T-helper 17 cell (primary cell): ENCODE measurements around the gene TGIF2. TPM values are rescaled to one million over a fixed set of nuclear protein-coding genes. Genes with fewer than 3 reads are reported as not detected.

Source experiments
- ATAC-seq: fragments of 150-1000 bp; cut with Tn5 transposase; 2 replicates; pipeline ENCODE4 v1.10.0; 2021; ENCODE audit warnings: mild to moderate bottlenecking, moderate library complexity
- DNase-seq, 3 donors: peaks; one replicate each; pipeline versions ENCODE4 v3.0.0 to v3.0.0-alpha.2; 2020 to 2021
- H3K9me3 ChIP-seq: one replicate; pipeline ENCODE4 v1.7.0; 2013; ENCODE audit warnings: low read length, mild to moderate bottlenecking; ENCODE audit not compliant: control insufficient read depth, poor library complexity, severe bottlenecking
- H3K27ac Mint-ChIP-seq: one replicate; pipeline ENCODE4 v1.8.0; 2022; ENCODE audit warnings: mild to moderate bottlenecking, moderate library complexity, mixed read lengths
- H3K27me3 Mint-ChIP-seq: one replicate; pipeline ENCODE4 v1.8.0; 2022; ENCODE audit warnings: mixed read lengths
- H3K36me3 Mint-ChIP-seq: one replicate; pipeline ENCODE4 v1.8.0; 2022; ENCODE audit warnings: low read depth, mixed read lengths
- H3K4me1 Mint-ChIP-seq: one replicate; pipeline ENCODE4 v1.8.0; 2022; ENCODE audit warnings: mild to moderate bottlenecking, mixed read lengths
- H3K4me3 Mint-ChIP-seq: one replicate; pipeline ENCODE4 v1.8.0; 2022; ENCODE audit warnings: mild to moderate bottlenecking, moderate library complexity, mixed read lengths
- total RNA-seq, 4 donors: library from RNA in 2 of 4; stranded (reverse) in 2 of 4; gene quantifications; one replicate each; pipeline ENCODE4 v1.2.3 and lab custom pipeline; 2022 to 2026

The TGIF2 gene
- total RNA-seq, 2 donors from 2014 or later = 32.8 to 38.5 TPM

- no peak for ATAC-seq
- H3K4me1 Mint-ChIP-seq = peaks cover 3% of the 10 kb centered on the region
- H3K27me3 Mint-ChIP-seq = no peaks in the 10 kb centered on the region
- H3K36me3 Mint-ChIP-seq = no peaks in the 10 kb centered on the region
- H3K27ac Mint-ChIP-seq = no peak overlapping the region
- H3K9me3 ChIP-seq = no peaks in the 10 kb centered on the region
- DNase-seq = no peak
- no peak overlapping the region for H3K4me3 Mint-ChIP-seq
Observed at GRCh38 chr20:36541768-36542488, 31.5 kb upstream of the TGIF2 start.

GRCh38 chr20:36542516-36543183 lies 30.7 kb upstream of the TGIF2 start:
- no peaks in the 10 kb centered on the region for H3K27me3 Mint-ChIP-seq
- ATAC-seq (no peak), DNase-seq (no peak)
- peaks cover 3% of the 10 kb centered on the region for H3K4me1 Mint-ChIP-seq
- H3K36me3 Mint-ChIP-seq = no peaks in the 10 kb centered on the region
- no peak overlapping the region for H3K4me3 Mint-ChIP-seq
- peak overlapping the region; percentile 34 for H3K27ac Mint-ChIP-seq
- no peaks in the 10 kb centered on the region for H3K9me3 ChIP-seq

GRCh38 chr20:36543184-36544133 lies 29.9 kb upstream of the TGIF2 start:
- Mint-ChIP-seq H3K4me3 (no peak overlapping the region), H3K27me3 (no peaks in the 10 kb centered on the region), H3K36me3 (no peaks in the 10 kb centered on the region), H3K4me1 (peaks cover 3% of the 10 kb centered on the region), H3K27ac (peak overlapping the region; percentile 34)
- no peak for ATAC-seq
- H3K9me3 ChIP-seq = no peaks in the 10 kb centered on the region
- no peak for DNase-seq

GRCh38 chr20:36544134-36545018 lies 29.0 kb upstream of the TGIF2 start:
- Mint-ChIP-seq H3K27me3 (no peaks in the 10 kb centered on the region), H3K4me3 (no peak overlapping the region), H3K36me3 (no peaks in the 10 kb centered on the region), H3K27ac (peak overlapping the region; percentile 34), H3K4me1 (peaks cover 3% of the 10 kb centered on the region)
- DNase-seq (no peak), ATAC-seq (no peak)
- no peaks in the 10 kb centered on the region for H3K9me3 ChIP-seq

- H3K36me3 Mint-ChIP-seq = no peaks in the 10 kb centered on the region
- no peaks in the 10 kb centered on the region for H3K9me3 ChIP-seq
- DNase-seq (no peak), ATAC-seq (no peak)
- H3K4me3 Mint-ChIP-seq = no peak overlapping the region
- H3K4me1 Mint-ChIP-seq = peaks cover 5% of the 10 kb centered on the region
- no peak overlapping the region for H3K27ac Mint-ChIP-seq
- no peaks in the 10 kb centered on the region for H3K27me3 Mint-ChIP-seq
Observed at GRCh38 chr20:36546111-36546736, 27.2 kb upstream of the TGIF2 start.

- H3K27me3 Mint-ChIP-seq = no peaks in the 10 kb centered on the region
- no peaks in the 10 kb centered on the region for H3K36me3 Mint-ChIP-seq
- no peaks in the 10 kb centered on the region for H3K9me3 ChIP-seq
- H3K27ac Mint-ChIP-seq = no peak overlapping the region
- peaks cover 5% of the 10 kb centered on the region for H3K4me1 Mint-ChIP-seq
- ATAC-seq = no peak
- DNase-seq = no peak
- H3K4me3 Mint-ChIP-seq = no peak overlapping the region
Observed at GRCh38 chr20:36547186-36548005, 26.0 kb upstream of the TGIF2 start.

- no peaks in the 10 kb centered on the region for H3K36me3 Mint-ChIP-seq
- ATAC-seq = no peak
- no peaks in the 10 kb centered on the region for H3K27me3 Mint-ChIP-seq
- no peak overlapping the region for H3K27ac Mint-ChIP-seq
- H3K4me3 Mint-ChIP-seq = no peak overlapping the region
- no peak for DNase-seq
- H3K4me1 Mint-ChIP-seq = peaks cover 5% of the 10 kb centered on the region
- H3K9me3 ChIP-seq = no peaks in the 10 kb centered on the region
Observed at GRCh38 chr20:36548006-36548315, 25.4 kb upstream of the TGIF2 start.

GRCh38 chr20:36548704-36549627 lies 24.4 kb upstream of the TGIF2 start:
- Mint-ChIP-seq H3K4me3 (no peak overlapping the region), H3K36me3 (no peaks in the 10 kb centered on the region), H3K4me1 (peaks cover 5% of the 10 kb centered on the region), H3K27ac (no peak overlapping the region), H3K27me3 (no peaks in the 10 kb centered on the region)
- DNase-seq (no peak), ATAC-seq (no peak)
- H3K9me3 ChIP-seq = no peaks in the 10 kb centered on the region

- peaks cover 5% of the 10 kb centered on the region for H3K4me1 Mint-ChIP-seq
- no peaks in the 10 kb centered on the region for H3K36me3 Mint-ChIP-seq
- DNase-seq = no peak
- H3K4me3 Mint-ChIP-seq = no peak overlapping the region
- no peaks in the 10 kb centered on the region for H3K27me3 Mint-ChIP-seq
- H3K27ac Mint-ChIP-seq = no peak overlapping the region
- no peaks in the 10 kb centered on the region for H3K9me3 ChIP-seq
- ATAC-seq = no peak
Observed at GRCh38 chr20:36549628-36549941, 23.8 kb upstream of the TGIF2 start.

GRCh38 chr20:36549942-36550789 lies 23.2 kb upstream of the TGIF2 start:
- H3K9me3 ChIP-seq = no peaks in the 10 kb centered on the region
- ATAC-seq (no peak), DNase-seq (no peak)
- H3K36me3 Mint-ChIP-seq = no peaks in the 10 kb centered on the region
- no peak overlapping the region for H3K4me3 Mint-ChIP-seq
- no peaks in the 10 kb centered on the region for H3K27me3 Mint-ChIP-seq
- no peak overlapping the region for H3K27ac Mint-ChIP-seq
- H3K4me1 Mint-ChIP-seq = peaks cover 5% of the 10 kb centered on the region
